ENCODE results near the gene ZBED1.

- no peak for TF ChIP-seq POLR2A (IDR thresholded peaks at IDR 0.05)
- TF ChIP-seq, protein P1, sequence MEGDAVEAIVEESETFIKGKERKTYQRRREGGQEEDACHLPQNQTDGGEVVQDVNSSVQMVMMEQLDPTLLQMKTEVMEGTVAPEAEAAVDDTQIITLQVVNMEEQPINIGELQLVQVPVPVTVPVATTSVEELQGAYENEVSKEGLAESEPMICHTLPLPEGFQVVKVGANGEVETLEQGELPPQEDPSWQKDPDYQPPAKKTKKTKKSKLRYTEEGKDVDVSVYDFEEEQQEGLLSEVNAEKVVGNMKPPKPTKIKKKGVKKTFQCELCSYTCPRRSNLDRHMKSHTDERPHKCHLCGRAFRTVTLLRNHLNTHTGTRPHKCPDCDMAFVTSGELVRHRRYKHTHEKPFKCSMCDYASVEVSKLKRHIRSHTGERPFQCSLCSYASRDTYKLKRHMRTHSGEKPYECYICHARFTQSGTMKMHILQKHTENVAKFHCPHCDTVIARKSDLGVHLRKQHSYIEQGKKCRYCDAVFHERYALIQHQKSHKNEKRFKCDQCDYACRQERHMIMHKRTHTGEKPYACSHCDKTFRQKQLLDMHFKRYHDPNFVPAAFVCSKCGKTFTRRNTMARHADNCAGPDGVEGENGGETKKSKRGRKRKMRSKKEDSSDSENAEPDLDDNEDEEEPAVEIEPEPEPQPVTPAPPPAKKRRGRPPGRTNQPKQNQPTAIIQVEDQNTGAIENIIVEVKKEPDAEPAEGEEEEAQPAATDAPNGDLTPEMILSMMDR (IDR thresholded peaks at IDR 0.05), result no peak
These were observed 2.1 kb upstream of the ZBED1 start for GRCh38 chrX:2502668-2503519.

Measured in lower leg skin (tissue), 3 donors.